Erythroblast (primary cell): ENCODE data around the gene LZTR1.
A peak's percentile ranks its signal among the peaks of the same experiment; 100 is the strongest.

Experiments used
- DNase-seq, 2 experiments: peaks; one replicate each; lab custom pipeline; 2025; lab: John Stamatoyannopoulos, UW
- GATA1 ChIP-seq: IDR thresholded peaks from 2 replicates; pipeline ENCODE4 v1.6.1; 2011; ENCODE audit warnings: low read depth, mild to moderate bottlenecking, control low read depth, low read length, moderate library complexity
- POLR2A ChIP-seq: IDR thresholded peaks from 2 replicates; pipeline ENCODE4 v1.6.1; 2011; ENCODE audit warnings: mild to moderate bottlenecking, low read length

Gene LZTR1

DNA sequence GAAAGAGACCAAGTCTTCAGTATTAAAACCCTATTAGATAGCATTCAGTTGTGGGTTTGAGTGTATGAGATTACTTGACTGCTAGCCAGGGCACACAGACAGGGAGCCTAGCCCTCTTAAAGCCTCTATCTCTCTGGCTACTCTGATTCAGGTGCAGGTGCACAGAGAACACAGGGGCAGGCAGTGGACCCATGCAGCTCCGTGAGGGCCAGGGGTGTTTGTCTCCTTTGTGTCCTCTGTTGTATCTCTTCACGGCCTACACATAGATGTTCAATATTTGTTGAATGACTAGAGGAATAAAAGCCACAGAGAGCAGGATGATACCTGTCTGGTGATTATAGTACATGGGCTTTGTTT, 36.5 kb upstream of the LZTR1 start:
- DNase-seq, result no peak
- no peak for TF ChIP-seq POLR2A
- TF ChIP-seq GATA1, result no peak

DNA sequence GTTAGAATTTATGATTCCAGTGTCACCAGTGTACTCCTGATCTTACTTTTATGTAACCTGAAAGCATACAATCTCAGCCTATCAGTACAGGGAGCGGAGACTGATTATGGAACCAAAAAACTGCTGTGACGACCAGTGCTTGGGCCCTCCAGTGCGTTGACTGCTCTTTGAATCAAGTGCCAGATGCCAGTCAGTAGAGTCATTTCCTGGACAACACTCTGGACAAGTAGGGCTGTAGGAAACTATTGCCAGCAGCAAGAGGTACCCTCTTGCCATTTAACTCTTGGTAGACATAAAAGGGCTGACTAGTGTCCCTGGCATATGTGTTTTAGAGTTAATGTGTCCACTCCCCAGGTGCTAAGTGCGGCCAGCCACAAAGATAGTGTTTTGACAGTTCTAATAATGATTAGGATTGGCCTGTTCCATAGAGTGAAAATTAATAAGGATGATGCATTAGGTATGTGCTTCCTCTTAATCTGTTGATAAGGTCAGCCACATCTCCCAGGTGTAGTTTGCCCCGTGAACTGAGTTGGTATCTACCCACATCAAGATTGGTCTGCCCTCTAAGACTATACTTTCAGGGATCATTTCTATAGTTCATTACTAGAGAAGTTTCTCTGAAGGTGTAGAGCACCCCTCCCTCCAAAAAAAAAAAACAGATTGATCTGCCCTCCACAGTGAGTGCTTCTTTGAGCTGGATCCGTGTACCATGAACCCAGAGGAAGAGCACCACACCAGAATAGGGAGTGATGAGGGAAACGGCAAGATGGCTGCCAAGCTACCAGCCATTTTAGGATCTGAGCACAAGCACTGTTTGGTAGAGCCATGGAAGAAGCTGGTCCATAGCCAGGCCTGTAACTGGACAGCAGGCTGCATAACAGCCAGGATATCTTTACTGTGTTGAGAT, 35.8 kb upstream of the LZTR1 start:
- no peak for DNase-seq
- TF ChIP-seq POLR2A (no peak), GATA1 (no peak)

DNA sequence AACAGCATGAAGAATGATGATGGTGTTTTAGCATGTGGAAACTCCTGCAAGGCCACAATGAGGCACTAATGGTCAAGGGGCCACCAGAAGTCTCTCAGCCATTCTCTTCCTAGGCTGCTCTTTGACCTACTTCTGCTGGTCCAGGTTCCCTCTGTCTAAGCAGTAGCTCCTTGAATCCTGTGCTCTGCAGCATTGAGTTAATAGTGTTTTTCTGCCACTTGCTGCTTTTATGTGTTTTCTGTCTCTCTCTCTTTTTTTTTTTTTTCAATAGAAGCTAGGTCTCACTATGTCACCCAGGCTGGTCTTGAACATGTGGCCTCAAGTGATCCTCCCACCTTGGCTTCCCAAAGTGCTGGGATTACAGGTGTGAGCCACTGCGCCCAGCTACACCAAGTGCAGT, 35.1 kb upstream of the LZTR1 start:
- DNase-seq, result no peak
- TF ChIP-seq POLR2A (no peak), GATA1 (no peak)

DNA sequence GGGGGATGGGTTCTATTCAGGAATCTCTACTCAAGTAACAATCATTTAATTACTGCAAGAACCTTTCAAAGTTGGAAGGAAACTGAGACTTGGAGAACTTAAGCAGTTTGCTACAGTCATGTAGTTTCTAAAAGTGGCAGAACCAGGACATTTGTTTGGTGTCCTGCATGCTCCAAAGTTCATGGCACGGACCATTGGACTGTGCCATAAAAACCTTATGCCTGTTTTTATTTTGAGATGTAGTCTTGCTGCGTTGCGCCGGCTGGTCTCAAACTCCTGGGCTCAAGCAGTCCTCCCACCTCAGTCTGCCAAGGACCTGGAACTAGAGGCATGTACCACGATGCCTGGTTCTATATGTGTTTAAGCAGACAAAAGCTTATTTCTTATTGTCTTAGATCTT, 33.6 kb upstream of the LZTR1 start:
- no peak for DNase-seq
- TF ChIP-seq GATA1, result no peak
- no peak for TF ChIP-seq POLR2A

DNA sequence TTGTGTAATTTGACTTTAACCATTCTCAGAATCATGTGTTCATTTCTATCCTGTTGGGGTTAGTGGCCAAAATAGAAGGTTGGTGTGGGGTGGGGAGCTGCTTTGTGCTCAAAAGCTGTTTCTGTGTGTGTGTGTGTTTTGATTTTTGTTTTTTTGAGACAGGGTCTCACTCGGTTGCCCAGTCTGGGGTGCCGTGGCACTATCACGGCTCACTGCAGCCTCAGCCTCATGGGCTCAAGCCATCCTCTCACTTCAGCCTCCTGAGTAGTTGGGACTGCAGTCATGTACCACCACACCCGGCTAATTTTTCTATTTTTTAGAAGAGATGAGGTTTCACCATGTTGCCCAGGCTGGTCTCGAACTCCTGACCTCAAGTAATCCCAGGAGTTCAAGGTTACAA, 33.1 kb upstream of the LZTR1 start:
- no peak for DNase-seq
- no peak for TF ChIP-seq POLR2A
- TF ChIP-seq GATA1, result no peak

DNA sequence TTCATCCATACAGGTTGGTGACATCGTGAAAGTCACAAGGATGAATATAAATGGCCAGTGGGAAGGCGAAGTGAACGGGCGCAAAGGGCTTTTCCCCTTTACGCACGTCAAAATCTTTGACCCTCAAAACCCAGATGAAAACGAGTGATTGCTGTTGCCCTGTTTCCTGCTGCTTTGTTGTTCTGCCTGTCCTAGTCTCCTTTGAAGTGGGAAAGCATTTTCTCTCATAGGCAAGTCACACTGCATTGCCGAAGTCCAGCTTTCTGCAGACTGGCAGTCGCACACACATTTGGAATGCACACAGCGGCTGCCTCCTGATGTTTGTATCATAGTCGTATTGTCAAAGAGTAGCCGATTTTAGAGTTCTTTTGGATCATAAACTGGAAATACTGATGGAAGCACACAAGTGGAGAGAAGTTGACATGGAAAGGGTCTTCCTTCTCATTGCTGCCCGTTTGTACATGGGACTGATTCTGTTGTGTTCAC, 32.4 kb upstream of the LZTR1 start:
- TF ChIP-seq POLR2A (no peak), GATA1 (no peak)

DNA sequence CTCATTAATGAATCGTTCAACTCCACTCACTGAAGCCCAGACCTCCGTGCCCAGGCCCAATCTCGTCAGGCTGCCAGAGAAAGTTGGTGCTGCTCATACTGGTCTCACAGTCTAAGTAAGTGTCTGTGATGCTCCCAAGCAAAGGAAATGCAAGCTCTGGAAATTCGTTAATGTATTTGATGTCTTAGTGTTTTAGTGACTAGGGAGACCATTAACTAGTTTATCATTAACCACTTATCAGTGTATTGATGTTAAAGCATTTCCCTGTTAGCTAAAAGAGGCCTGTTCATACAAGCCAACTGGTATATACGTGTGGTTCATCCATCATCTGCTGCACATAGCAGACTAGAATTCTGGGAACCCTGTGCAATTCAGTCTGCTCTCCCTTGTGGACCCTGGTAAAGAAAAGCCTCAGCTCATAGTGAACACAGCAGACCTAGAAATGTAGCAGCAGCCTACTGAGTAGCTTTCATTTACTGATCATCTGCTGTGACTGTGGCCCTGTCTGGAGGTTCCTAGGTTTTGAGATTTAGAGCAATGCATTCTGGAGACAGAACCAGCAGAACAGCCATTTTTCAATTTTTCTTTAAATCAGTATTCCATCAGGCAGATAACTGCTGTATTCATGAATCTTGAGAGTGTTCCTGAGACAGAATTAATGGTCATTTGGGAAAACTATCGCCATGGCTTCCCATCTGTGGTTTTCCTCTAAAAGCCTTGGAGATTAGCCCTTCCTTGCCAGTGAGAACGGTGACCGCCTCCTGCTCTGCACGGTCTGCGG, 30.8 kb upstream of the LZTR1 start:
- TF ChIP-seq POLR2A (no peak), GATA1 (no peak)
- no peak for DNase-seq

More for the DNA sequence above, 32.4 kb upstream of the LZTR1 start:
- no peak for DNase-seq

DNA sequence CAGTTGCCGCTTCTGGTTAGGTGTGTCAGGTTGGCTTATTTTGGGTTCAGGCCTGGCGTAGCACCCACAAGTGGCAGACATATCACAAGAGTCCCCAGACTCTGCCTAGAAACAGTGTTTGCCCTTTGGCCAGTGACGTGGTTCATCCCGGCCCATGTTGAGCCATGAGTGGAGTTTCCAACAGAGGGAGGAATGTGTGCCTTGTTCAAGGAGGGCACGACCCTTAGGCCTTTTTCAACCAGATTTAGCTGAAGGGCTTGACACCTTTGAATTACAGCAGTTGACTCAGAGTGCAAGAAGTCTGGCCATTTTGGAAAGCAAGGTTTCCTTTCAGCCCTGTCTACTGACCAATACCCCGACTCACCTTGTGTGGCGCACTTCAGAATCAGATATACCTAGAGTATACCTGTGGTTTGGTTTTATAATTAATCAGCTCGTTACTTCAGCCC, 30.1 kb upstream of the LZTR1 start:
- TF ChIP-seq GATA1 (no peak), POLR2A (no peak)
- DNase-seq, result no peak

DNA sequence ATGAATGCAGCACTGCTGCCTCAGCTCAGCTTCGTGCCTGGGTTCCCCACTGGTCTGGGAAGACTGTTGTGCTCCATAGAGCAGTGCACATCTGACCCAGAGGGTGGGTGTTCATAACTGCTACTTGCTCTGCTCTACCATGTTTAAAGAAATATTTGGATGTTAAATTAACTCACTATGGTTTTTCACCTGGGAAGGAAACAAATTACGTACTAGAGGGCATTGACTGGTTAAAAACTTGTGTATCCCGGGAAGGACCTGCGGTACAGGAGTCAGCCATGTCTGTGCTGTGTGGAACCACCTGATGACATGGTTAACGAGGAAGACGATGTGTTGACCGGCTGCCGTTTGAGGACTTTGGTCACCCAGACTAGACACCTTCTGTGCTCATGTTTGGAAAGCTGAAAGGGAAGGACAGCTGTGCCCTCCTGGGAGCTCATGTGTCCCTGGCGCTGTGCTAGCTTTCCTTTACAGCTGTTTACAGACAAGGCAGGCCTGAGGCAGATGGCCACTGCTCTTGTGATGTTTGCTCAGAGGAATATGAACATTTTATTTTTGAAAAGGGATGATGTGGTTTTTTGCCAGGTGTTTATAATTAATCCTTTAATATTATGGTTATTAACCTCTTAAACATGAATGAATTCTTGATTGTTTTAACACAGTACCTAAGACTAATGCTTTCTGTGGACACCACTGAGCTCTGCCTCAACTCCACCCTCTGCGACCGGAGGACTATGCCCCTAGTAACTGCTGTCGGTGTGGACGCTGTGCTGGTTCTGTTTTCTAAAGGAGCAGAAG, 29.4 kb upstream of the LZTR1 start:
- DNase-seq, result no peak
- TF ChIP-seq POLR2A (no peak), GATA1 (no peak)

DNA sequence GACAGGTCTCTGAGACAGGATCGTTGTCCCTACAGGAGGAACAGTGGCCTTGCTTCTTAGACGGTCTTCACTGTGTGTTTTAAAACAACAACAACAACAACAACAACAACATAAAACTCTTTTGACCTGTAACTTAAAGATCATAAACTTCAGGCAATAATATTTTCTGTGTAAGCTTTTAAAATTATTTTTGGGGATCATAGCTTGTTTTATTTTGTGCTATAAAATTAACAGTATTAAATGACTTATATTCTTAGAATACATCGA, 28.8 kb upstream of the LZTR1 start:
- no peak for TF ChIP-seq GATA1
- TF ChIP-seq POLR2A, result no peak
- no peak for DNase-seq

DNA sequence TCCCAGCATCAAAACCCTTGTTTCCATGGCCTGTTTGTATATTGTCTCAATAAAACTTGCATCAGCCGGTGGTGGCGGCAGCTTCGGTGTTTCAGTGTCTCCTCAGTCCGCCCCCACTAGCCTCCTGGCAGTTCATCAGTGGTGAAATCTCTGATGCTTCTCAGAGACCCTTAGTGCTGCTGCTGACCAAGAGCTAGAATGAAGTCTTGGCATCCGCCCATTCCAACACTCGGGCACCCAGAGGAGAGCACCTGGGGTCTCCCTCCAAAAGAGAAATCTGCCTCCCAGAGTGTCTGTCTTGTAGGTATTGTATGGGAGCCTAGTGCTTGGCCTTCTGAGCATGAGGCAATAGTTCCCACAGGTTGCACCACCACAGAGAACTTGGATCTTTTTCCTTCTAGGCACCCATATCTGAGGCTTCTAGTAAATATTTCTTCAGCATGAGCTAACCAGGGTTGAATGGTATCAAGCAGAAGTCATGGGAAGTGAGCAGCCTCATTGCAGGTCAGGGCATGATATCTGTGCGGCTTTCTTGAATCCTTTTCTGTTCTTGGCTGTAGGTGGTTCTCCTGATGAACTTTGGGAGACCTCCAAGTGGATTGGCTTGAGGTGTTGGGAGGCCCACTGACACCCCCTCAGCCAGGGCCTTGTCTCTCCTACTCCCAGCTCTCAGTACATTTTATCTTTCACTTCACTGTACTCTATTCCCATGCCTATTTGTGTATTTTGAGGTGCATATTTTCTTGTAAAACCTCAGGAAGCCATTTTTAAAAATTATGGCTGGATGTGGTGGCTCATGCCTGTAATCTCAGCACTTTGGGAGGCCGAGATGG, 28.2 kb upstream of the LZTR1 start:
- peak in 1 of 2 experiments; percentile 14 for DNase-seq
- no peak for TF ChIP-seq GATA1
- no peak for TF ChIP-seq POLR2A

DNA sequence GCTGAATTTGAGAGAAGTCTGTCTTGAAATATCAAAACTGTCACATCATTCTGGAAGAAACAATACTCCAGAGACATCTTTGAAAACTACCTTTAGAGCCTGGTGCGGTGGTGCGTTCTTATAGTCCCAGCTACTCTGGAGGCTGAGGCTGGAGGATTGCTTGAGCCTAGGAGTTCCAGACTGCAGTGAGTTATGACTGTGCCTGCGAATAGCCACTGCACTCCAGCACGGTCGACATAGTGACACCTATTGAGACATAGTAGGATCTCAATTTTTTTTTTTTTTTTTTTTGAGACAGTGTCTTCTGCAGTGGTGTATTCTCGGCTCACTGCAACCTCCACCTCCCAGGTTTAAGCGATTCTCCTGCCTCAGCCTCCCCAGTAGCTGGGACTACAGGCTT, 26.5 kb upstream of the LZTR1 start:
- no peak for TF ChIP-seq POLR2A
- TF ChIP-seq GATA1, result no peak
- DNase-seq, result no peak
